HG03460 (cell line): ENCODE results near the gene KCNQ2.

ENCODE experiments used
- ATAC-seq: cut with Tn5 transposase; IDR thresholded peaks from one replicate; pipeline ENCODE4 v1.9.1; 2021; ENCODE audit not compliant: unreplicated experiment

The KCNQ2 gene

DNA sequence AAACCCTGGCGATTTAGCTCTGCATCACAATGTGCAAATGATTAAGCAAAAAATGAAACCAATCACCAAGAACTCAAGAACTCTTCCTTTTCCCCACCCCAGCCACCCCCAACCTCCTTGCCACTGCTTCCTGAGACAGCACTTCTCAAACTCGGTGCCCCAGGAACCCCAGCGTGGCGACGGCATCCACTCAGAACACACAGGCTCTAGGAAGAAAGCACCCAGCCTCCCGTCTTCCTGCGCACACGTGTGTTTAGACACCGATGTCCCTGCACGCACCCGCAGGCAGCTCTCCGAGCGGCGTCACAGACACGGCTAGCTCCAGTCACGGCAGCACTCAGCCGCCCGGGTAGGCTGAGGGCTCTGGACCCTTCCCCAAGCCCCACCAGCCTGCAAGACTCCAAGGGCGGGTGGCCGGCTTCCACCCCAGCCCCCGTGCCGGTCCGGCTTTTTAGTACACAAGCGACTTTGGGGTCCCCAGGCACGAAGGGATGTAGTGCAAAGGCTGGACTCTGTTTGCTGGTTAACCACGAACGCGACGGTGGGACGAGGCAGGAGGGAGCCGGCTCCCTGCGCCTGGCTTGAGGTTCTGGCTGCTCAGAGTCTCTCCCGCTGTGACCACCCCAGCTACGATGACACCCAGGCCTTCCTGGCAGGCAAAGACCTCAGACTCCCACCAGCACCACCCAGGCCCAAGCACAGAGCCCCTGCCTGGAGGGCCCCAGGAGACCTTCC lies 51.9 kb downstream of the KCNQ2 start:
- no peak for ATAC-seq

- no peak for ATAC-seq
Observed at GRCh38 chr20:63419299-63419698, 53.2 kb downstream of the KCNQ2 start.

GRCh38 chr20:63418617-63419016 lies 53.8 kb downstream of the KCNQ2 start:
- no peak for ATAC-seq

- no peak for ATAC-seq
Observed at GRCh38 chr20:63417738-63418120, 54.7 kb downstream of the KCNQ2 start.

DNA sequence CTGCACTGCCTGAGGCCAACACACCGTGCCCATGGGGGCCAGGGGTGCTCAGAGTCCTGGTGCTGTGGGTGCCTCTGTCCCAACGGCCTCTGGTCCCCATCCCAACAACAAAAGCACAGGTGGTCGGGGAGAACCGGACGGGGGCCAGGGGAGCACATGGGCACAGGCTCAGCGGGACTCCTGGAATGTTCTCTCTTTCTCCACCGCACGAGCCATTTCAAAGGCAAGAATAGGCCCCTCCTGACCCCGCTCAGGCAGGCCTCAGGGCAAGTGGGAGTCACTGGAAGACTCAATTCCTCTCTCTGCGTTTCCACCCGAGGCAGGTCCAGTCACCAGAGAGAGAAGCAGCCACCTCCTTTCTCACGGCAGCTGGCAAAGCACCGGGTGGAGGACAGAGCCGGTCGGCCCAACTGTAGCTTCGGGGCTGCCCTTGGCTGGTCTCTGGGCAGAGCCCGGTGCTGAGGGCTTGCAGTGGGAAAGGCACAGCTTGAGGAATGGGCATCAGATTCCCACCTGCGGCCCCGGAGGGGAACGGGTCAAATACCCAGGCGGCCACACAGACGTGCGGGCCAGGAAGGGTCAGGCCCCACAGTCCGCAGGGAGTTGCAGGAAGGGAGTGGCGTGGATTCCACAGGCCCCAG lies 55.2 kb downstream of the KCNQ2 start:
- ATAC-seq = no peak

GRCh38 chr20:63416631-63417030 lies 55.8 kb downstream of the KCNQ2 start:
- no peak for ATAC-seq

DNA sequence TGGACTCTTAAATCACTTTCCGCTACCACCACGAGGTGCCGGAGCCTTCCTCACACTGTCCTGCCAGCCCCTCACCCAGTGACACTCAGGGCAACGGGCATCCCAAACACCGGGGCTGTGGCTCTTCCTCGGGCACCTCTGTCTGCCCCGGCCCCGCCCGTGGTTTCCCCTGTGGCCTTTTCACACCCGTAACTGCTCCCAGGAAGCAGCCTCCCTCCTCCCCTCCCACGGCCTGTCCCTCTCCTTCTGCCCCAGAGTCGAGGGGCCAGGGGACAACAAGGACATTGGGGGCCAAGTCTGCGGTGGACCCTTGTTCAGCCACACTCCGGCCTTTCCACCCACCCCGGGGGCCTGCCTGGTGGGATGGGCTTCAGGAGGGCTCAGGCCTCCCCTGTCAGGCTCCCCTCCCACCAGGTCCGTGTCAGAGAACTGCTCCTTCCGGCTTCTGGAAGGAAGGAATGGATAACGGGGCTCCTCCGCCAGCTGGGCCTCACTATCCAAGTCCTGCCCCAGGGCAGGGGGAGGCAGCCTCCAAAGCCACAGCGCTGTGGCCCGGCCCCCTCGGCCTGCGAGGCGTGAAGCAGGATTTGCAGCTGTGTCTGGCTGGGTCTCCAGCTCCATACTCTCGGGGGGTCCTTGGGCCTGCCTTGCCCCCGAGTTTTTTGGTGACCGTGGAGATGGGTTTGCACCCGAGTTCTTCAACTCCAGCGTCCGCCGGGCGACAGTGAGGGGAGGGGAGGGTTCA lies 56.6 kb downstream of the KCNQ2 start:
- no peak for ATAC-seq

GRCh38 chr20:63414720-63415430 lies 57.6 kb downstream of the KCNQ2 start:
- ATAC-seq = no peak

DNA sequence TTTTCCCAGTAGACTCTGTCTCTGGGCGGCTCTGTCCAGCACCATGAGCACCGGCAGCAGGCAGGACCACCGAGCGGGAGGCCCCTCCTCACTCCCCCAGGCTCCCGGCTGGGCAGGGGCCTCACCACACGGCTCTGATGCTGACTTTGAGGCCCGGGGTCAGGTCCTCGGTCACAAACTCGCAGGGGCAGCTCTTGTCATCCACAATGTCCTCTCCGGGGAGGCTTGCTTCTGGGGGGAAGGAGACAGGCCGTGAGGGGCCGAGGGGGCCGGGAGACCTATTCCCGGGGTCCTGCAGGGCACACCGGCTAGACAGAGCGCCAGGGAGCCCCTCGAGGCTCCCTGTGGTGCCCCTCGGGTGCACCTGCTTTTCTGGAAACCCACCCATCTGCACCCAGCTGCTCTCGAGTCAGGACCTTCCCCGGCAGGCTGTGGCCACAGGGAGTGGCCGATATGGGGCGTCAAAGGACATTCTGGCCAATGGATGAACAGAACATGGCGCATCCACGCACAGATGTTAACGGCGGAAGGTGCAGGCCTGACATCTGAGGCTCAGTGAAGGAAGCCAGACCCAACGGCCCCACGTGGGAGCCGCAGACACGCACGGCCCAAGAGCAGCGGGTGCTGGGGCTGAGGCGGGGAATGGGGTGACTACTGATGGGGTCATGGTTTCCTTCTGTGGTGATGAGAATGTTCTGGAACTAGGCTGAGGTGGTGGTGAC lies 58.3 kb downstream of the KCNQ2 start:
- no peak for ATAC-seq

GRCh38 chr20:63413323-63413722 lies 59.1 kb downstream of the KCNQ2 start:
- ATAC-seq = no peak

DNA sequence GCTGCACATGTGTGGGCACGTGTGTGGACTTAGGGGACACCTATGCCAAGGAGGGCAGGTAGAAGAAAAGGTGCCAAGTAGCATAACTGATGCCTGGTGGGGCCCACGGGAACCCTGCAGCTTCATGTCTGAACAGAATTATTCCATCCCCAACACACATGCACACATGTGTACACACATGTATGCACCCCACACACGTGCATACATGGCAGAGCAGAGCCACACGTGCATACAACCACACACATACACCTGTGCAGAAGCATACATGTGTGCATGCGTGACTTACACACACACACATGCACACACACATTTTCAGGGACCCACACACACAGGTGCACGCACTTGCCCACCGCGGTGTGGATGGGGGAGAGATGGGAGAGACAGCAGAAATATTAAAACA lies 59.6 kb downstream of the KCNQ2 start:
- no peak for ATAC-seq

DNA sequence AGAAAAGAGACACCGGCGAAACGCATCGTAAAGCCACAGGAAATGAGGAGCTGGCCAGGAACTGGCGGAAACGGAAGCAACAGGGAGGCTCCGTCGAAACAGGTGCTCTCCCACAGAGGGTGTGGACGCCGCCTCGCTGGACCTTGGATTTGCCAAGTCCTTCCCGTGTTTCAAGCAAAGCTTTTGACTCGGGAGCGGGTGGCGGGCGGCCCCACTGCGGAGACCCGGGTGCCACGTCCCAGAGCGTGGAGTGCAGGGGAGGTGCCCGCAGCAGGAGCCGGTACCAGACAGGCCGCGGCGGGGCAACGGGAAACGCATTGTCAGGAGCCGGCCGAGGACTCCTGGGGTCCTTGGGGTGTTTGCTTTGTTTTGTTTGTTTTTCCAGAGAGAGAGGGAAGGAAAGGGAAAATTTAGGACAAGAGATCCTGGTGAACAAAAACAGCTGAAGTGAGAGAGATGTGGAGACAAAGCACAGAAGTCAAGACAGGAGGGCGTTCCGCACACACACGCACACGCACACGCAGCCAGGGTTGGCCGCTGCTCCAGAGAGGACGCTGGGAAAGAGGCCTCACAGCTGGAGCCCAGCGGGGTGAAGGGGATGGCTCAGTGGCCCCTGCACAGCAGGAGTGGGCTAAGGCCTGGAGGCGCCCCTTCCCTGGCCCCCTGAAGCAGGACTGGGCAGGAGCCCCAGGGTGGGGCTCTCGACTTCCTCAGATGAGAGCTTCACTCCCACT lies 60.4 kb downstream of the KCNQ2 start:
- no peak for ATAC-seq

DNA sequence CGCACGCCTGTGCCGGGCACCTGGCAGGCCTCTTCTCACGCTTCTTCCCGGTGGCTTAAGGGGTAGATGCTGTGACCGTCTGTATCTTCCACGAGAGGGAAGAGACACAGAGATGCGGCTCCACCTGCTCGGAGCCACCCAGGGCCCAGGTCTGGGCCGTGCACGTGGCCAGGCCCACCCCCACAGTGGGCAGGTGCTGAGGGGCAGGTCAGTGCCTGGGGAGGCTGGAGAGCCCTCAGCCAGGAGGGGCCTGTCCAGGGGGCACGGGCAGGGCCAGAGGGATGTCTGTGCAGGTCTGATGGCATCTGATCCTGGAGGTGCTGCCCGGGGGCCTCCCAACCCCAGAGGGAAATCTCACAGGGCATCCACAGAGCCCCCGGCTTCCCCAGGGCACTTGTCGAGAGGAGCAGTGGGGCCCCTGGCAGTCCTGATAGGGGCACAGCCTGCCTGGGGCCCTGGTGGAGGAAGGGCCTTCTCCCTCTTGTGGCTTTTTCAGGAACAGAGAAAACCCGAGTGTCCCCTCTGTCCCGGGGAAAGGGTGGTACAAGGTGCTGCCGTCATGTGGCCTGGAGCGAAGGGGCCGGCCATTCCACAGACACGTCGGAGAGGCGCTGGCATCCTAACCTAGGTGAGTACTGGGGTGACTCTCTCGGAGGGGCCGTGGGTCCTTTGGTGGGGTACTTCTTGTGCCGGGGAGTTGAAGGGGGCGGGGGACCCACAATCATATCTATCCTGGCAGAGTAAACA lies 61.1 kb downstream of the KCNQ2 start:
- no peak for ATAC-seq

DNA sequence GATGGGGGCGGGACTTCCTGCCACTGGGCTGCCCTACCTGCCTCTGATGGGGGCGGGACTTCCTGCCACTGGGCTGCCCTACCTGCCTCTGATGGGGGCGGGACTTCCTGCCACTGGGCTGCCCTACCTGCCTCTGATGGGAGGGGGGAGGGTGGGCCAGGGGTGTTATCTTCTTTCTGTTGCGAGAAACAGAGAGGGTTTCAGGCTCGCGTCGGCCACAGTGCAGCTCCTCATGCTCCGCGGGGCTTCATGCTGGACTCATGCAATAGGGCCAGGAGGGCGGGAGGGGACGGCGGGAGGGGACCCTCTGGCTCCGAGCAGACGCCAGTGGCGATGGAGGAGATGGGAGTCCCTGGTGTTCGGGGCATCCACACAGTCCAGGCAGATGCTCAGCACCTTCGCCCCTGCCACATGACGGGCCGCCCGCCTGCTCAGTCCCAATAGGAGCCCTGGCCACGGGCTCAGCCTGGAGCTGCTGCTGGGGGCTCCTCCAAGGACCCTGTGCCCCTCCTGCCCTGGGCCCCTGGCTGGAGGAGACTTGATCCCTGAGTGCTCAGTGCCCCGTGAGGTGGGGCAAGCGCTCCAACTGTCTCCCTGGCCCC lies 62.5 kb downstream of the KCNQ2 start:
- no peak for ATAC-seq

DNA sequence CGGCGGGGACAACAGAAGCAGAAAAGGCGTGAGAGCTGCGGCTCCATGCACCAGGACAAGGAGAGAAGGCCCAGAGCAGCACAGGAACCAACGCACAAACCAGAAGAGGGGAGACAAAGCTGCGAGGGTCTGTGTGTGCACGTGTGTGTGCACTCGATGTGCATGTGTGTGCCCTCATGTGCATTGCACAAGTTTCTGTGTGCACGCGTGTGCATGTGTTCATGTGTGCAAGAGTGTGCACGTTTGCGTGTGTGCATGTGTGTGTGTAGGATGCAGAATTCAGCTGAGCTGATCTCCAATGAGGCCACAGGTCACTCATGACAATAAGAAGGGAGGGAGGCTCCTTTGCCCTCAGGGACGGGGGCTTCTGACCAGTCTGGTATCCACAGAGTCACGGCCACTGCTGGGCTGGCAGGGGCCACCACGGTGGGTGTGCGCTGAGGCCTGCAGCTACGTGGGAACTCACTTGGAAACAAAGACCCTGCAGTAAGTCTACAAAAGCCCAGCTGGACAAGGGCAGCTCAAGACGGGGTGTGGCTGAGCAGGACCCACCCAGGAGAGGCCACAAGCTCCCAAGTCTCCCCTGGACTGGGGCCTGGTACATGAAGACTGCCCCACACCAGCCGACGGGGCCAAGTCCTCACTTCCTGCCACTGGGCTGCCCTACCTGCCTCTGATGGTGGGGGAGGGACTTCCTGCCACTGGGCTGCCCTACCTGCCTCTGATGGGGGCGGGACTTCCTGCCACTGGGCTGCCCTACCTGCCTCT lies 63.2 kb downstream of the KCNQ2 start:
- ATAC-seq = no peak

DNA sequence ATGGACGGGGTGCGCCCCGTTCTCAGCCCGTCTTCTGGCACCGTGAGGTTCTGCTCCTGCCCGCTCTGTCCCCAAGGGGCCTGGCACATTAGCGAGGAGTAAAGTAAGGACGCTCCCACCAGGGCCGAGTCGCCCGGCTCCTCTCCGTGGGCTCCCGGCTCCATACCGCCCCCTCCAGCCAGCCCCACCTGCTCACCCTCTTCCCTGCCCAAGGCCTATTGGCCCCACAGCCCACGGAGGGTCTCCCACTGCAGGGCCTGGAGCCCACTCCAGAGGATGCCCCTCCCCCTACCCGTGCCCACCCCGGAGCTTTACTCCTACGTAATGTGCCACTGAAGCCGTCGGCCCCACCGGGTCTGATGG lies 63.8 kb downstream of the KCNQ2 start:
- no peak for ATAC-seq

GRCh38 chr20:63407928-63408683 lies 64.3 kb downstream of the KCNQ2 start:
- no peak for ATAC-seq
